HG02885 (cell line): ENCODE measurements around the gene AHRR.
"Not testable (repeated sequence)": the region's sequence is repeated elsewhere in the genome, so short reads cannot be mapped to it uniquely, and the experiment has no call there.

ENCODE experiments used
- ATAC-seq: cut with Tn5 transposase; IDR thresholded peaks from one replicate; pipeline ENCODE4 v1.9.1; 2021; ENCODE audit warnings: mild to moderate bottlenecking; ENCODE audit not compliant: unreplicated experiment, poor library complexity

Gene AHRR

GRCh38 chr5:477871-478270 is 156.4 kb downstream of the AHRR start:
- no peak for ATAC-seq

GRCh38 chr5:478369-478981 is 157.0 kb downstream of the AHRR start:
- ATAC-seq: no peak

- ATAC-seq: no peak
Observed at GRCh38 chr5:478982-479535, 157.5 kb downstream of the AHRR start.

- no peak for ATAC-seq
Observed at GRCh38 chr5:479566-480319, 158.2 kb downstream of the AHRR start.

- no peak for ATAC-seq
Observed at GRCh38 chr5:481347-481746, 159.8 kb downstream of the AHRR start.

- no peak for ATAC-seq
Observed at GRCh38 chr5:482021-482420, 160.5 kb downstream of the AHRR start.

- no peak for ATAC-seq
Observed at GRCh38 chr5:482506-482905, 161.0 kb downstream of the AHRR start.

- no peak for ATAC-seq
Observed at GRCh38 chr5:483011-483410, 161.5 kb downstream of the AHRR start.

GRCh38 chr5:483434-484140 is 162.1 kb downstream of the AHRR start:
- ATAC-seq: no peak

GRCh38 chr5:484556-484955 is 163.0 kb downstream of the AHRR start:
- ATAC-seq: no peak

- ATAC-seq: no peak
Observed at GRCh38 chr5:485113-485945, 163.8 kb downstream of the AHRR start.

- ATAC-seq: no peak
Observed at GRCh38 chr5:485946-486491, 164.5 kb downstream of the AHRR start.

- ATAC-seq: not testable (repeated sequence)
Observed at GRCh38 chr5:486597-486996, 165.1 kb downstream of the AHRR start.
